ENCODE measurements around the gene ADARB2.

ADARB2 gene

GRCh38 chr10:1199897-1200721 lies 537.2 kb downstream of the ADARB2 start:
- peaks cover 33% of the 10 kb centered on the region for H3K27me3 ChIP-seq
- no peaks in the 10 kb centered on the region for H3K4me1 ChIP-seq (ENCODE audit: control insufficient read depth in 1 of 2, insufficient read depth in 1 of 2, low read depth in 1 of 2, low read length in 1 of 2)
- H3K36me3 ChIP-seq, result no peaks in the 10 kb centered on the region
- no peak for TF ChIP-seq CTCF (IDR thresholded peaks at IDR 0.05)
- no peak overlapping the region for H3K27ac ChIP-seq
- H3K4me3 ChIP-seq (ENCODE audit: low read depth in 1 of 2, low read length in 1 of 2), result no peak overlapping the region
- H3K9me3 ChIP-seq, result no peaks in the 10 kb centered on the region

GRCh38 chr10:1199345-1199673 lies 538.0 kb downstream of the ADARB2 start:
- Histone ChIP-seq H3K27me3 (peaks cover 33% of the 10 kb centered on the region), H3K36me3 (no peaks in the 10 kb centered on the region), H3K27ac (no peak overlapping the region), H3K4me3 (ENCODE audit: low read depth in 1 of 2, low read length in 1 of 2) (no peak overlapping the region), H3K4me1 (ENCODE audit: control insufficient read depth in 1 of 2, insufficient read depth in 1 of 2, low read depth in 1 of 2, low read length in 1 of 2) (no peaks in the 10 kb centered on the region), H3K9me3 (no peaks in the 10 kb centered on the region)
- no peak for TF ChIP-seq CTCF (IDR thresholded peaks at IDR 0.05)

- no peak for TF ChIP-seq CTCF (IDR thresholded peaks at IDR 0.05)
- H3K9me3 ChIP-seq, result no peaks in the 10 kb centered on the region
- no peaks in the 10 kb centered on the region for H3K36me3 ChIP-seq
- peaks cover 33% of the 10 kb centered on the region for H3K27me3 ChIP-seq
- no peaks in the 10 kb centered on the region for H3K4me1 ChIP-seq (ENCODE audit: control insufficient read depth in 1 of 2, insufficient read depth in 1 of 2, low read depth in 1 of 2, low read length in 1 of 2)
- no peak overlapping the region for H3K4me3 ChIP-seq (ENCODE audit: low read depth in 1 of 2, low read length in 1 of 2)
- no peak overlapping the region for H3K27ac ChIP-seq
Observed at GRCh38 chr10:1198453-1199344, 538.6 kb downstream of the ADARB2 start.

GRCh38 chr10:1197384-1197783 lies 539.9 kb downstream of the ADARB2 start:
- Histone ChIP-seq H3K27me3 (peaks cover 33% of the 10 kb centered on the region), H3K4me1 (ENCODE audit: control insufficient read depth in 1 of 2, insufficient read depth in 1 of 2, low read depth in 1 of 2, low read length in 1 of 2) (no peaks in the 10 kb centered on the region), H3K9me3 (no peaks in the 10 kb centered on the region), H3K4me3 (ENCODE audit: low read depth in 1 of 2, low read length in 1 of 2) (no peak overlapping the region), H3K27ac (no peak overlapping the region), H3K36me3 (no peaks in the 10 kb centered on the region)
- TF ChIP-seq CTCF (IDR thresholded peaks at IDR 0.05), result no peak

GRCh38 chr10:1196656-1197055 lies 540.7 kb downstream of the ADARB2 start:
- Histone ChIP-seq H3K4me3 (ENCODE audit: low read depth in 1 of 2, low read length in 1 of 2) (no peak overlapping the region), H3K27ac (no peak overlapping the region), H3K4me1 (ENCODE audit: control insufficient read depth in 1 of 2, insufficient read depth in 1 of 2, low read depth in 1 of 2, low read length in 1 of 2) (no peaks in the 10 kb centered on the region), H3K9me3 (no peaks in the 10 kb centered on the region), H3K27me3 (peaks cover 33% of the 10 kb centered on the region), H3K36me3 (no peaks in the 10 kb centered on the region)
- TF ChIP-seq CTCF (IDR thresholded peaks at IDR 0.05), result no peak
